A204.1 (cell line): ENCODE results near the gene TMEM134.
"Not testable (repeated sequence)": the region's sequence is repeated elsewhere in the genome, so short reads cannot be mapped to it uniquely, and the experiment has no call there.

ENCODE experiments used
- FAIRE-seq: peaks from 2 replicates; lab custom pipeline; 2012; peaks lifted over from hg19 to GRCh38; lab: Jason Lieb, UNC

The TMEM134 gene

GRCh38 chr11:67485873-67486361, 16.9 kb upstream of the TMEM134 start:
- FAIRE-seq = not testable (repeated sequence)

- FAIRE-seq = no peak
Measured at GRCh38 chr11:67484847-67485311, 15.8 kb upstream of the TMEM134 start.

GRCh38 chr11:67483831-67484665, 15.0 kb upstream of the TMEM134 start:
- no peak for FAIRE-seq

DNA sequence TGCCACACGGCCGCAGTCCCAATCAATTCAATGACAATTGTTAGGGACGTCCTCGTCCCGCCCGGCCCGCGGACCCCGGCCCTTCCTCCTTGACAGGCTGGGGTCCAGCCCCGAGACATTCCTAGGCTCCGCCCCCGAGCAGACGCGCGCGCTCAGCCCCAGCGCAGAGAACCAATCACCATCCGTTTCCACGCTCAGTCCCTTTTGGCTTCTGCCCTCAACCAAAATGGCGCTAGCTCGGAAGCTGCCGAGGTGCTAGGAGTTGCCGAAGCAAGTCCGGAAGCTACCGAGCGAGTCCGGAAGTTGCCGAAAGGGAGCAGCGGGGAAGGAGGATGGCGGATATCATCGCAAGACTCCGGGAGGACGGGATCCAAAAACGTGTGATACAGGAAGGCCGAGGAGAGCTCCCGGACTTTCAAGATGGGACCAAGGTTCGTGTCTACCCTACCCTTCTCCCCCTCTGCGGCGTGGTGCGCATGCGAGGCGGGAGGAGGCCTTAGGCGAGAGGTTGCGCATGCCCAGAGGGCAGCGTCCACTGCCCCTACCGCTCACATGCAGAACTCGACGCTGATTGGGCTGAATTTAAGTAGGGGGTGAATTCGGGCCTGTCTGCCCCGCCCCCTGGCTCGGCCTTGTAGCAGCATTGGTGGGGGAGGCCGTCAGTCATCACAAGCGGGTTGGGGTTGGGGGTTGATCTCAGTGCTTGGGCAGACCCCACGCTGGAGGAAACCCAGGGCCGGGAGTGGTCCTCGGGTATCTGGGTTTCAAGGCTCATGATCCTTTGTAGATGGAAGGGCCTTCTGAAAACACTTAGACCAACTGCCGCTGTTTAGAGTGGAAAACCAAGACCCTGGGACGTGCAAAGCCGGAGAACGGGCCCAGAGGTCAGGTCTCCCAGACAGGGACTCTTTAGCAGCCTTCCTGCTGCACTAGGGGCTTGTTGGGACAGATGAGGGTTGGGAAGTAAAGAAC, 14.1 kb upstream of the TMEM134 start, which contains the start of gene AIP:
Gene AIP (plus strand): TSS at position 200 of the 972 bp plus-strand sequence. CDS start 133 bp downstream, at position 333.
- peak; percentile 93 for FAIRE-seq

DNA sequence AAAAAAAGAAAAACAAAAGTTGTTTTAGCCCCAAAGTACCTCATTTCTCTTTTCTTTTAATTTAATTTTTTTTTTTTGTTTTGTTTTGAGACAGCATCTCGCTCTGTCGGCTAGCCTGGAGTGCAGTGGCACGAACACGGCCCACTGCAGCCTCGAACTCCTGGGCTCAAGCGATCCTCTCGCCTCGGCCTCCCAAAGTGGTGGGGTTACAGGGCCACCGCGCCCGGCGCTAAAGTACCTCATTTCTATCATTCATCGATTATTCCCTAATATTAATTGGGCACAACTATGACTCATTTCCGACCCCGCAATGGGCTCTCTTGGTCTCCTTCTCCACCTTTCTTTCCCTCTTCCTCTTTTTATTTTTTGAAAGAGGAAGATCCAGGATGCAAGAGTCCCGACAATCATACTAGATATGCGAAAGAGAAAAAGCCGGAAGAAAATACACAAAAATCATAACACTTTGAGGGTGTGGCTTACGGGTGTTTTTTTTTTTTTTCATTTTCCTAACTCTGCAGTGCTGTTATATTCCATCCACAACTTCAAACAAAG, 13.3 kb upstream of the TMEM134 start:
- no peak for FAIRE-seq

- FAIRE-seq = not testable (repeated sequence)
Measured at GRCh38 chr11:67477344-67478050, 8.4 kb upstream of the TMEM134 start.

DNA sequence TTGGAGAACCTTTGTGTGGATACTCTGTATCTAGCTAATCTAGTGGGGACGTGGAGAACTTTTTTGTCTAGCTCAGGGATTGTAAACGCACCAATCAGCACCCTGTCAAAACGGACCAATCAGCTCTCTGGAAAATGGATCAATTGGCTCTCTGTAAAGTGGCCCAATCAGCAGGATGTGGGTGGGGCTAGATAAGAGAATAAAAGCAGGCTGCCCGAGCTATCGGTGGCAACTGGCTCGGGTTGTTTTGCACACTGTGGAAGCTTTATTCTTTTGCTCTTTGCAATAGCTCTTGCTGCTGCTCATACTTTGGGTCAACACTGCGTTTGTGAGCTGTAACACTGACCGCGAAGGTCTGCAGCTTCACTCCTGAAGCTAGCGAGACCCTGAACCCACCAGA, 7.6 kb upstream of the TMEM134 start:
- not testable (repeated sequence) for FAIRE-seq

DNA sequence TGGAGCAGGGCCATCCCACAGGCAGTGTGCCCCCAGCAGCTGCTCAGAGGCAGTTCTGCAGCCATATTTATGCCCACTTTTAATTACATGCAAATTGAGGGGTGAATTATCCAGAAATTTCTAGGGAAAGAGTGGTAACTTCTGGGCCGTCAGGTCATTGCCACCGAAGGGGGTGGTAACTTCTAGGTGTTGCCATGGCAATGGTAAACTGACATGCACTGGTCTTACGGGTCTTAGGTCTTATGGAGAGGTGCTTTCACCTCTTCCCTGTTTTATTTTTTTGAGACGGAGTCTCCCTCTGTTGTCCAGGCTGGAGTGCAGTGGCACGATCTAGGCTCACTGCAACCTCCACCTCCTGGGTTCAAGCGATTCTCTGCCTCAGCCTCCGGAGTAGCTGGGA, 3.8 kb upstream of the TMEM134 start:
- FAIRE-seq = no peak

GRCh38 chr11:67470337-67471002, 1.4 kb upstream of the TMEM134 start:
- no peak for FAIRE-seq

- no peak for FAIRE-seq
Measured at GRCh38 chr11:67469508-67469811, 409 bp upstream of the TMEM134 start.

GRCh38 chr11:67468456-67468758, 644 bp downstream of the TMEM134 start:
- no peak for FAIRE-seq

- FAIRE-seq = no peak
Measured at GRCh38 chr11:67468056-67468455, 995 bp downstream of the TMEM134 start.

DNA sequence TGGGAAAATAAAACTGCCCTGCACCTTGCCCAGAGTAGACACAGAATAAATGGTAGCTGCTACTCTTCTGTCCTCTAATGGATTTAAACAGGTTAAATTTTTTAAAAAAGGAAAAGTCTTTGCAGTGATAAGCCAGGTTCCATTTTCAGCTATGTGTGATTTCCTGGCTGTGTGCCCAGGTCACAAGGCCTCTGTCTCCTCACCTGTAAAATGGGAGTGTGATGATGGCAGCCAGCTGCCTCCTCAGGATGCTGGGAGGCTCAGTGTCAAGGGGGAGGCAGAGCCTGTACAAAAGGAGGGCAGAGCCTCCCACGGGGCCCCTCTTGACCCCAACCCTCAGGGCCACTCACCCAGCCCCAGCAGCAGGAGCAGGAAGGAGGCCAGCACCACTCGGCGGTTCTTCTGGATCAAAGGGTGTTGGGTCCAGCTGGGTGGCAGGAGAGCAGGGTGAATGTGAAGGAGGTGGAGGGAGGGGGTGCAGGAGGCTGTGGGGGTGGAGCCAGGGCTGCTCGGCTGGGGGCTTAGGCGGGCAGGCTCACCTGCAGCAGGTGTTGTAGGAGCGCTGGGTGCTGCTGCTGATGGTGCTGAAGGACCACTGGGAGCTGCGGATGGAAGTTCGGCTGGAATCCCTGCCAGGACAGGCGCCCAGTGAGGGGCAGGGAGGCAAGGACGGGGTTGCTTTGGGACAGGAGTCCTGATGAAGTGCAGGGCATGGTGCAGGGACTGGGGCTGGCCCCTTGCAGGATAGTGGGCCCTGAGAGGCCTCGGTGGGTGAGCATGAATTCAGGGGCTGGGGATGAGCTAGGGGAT, 1.9 kb downstream of the TMEM134 start:
- FAIRE-seq = no peak

DNA sequence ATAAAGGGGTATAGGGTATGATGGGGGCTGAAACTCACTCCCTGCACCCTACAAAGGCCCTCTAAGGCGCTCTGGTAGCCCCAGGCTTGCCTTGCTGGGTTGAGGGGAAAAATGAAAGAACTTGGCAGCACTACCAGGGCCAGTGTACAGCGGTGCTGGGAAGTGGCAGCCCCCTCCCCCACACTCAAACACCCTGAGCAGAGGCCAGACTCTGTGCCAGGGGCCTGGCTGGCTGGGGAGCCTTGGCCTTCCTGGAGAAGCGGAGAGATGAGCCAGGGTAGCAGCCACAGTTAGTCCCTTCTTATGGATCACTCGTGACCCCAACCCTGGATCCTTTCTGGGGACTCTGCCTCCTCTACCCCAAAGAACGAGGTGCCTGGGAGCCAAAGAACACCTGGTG, 2.7 kb downstream of the TMEM134 start:
- no peak for FAIRE-seq

DNA sequence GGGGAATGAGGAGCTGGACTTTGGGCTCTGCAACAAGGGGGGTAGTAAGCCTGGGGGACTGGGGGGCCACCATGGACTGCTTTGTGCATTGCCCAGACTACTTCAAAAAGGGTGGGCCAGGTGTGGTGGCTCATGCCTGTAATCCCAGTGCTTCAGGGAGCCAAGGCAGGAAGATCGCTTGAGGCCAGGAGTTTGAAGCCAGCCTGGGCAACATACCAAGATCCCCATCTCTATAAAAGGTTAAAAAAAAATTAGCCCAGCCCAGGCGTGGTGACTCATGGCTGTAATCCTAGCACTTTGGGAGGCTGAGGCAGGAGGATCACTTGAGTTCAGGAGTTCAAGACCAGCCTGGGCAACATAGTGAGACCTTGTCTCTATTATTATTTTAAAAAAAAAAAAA, 3.5 kb downstream of the TMEM134 start:
- FAIRE-seq = not testable (repeated sequence)

GRCh38 chr11:67465189-67465510, 3.9 kb downstream of the TMEM134 start:
- no peak for FAIRE-seq

GRCh38 chr11:67464411-67465188, 4.5 kb downstream of the TMEM134 start:
- no peak for FAIRE-seq

GRCh38 chr11:67463680-67464410, 5.2 kb downstream of the TMEM134 start:
- no peak for FAIRE-seq

DNA sequence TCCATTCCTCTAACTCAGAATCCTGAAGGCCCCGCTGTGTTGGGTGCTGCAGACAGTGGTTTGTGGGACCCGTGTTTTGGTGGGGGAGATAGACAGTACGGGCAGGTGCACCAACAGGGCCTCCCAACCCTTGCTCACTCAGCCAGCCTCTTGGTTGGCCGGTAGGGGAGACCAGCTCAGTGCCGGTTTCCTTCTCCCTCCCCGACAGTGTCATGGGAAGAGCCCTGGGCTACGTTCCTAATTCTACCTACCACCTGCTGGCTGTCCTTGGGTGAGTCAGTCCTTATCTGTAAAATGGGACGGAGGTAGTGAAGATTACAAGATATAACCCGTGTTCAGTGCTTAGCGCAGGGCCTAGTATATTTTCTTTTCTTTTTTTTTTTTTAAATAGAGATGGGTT, 5.9 kb downstream of the TMEM134 start:
- no peak for FAIRE-seq
